OCI-LY3 (cell line): ENCODE measurements around the gene DCC.

Source experiments
- CTCF ChIP-seq: fragments of 200-600, 300-600 bp; sonication (generic); IDR thresholded peaks from 2 replicates; pipeline ENCODE4 v1.5.1; 2014; ENCODE audit warnings: antibody characterized with exemption, low read length, low read depth
- EZH2phosphoT487 ChIP-seq: fragments of 200-600 bp; shearing (Covaris generic); IDR thresholded peaks from 2 replicates; pipeline ENCODE4 v1.6.1; 2018; ENCODE audit warnings: antibody characterized with exemption, mixed run types, low read depth

GRCh38 chr18:53496028-53496427, 1156.0 kb downstream of the DCC start:
- TF ChIP-seq CTCF (no peak), EZH2phosphoT487 (no peak)
